Gastrocnemius medialis (tissue), 4 donors: ENCODE data around the gene EPHX1. TPM values are rescaled to one million over a fixed set of nuclear protein-coding genes. Genes with fewer than 3 reads are reported as not detected.

Source experiments
- ATAC-seq, 2 donors: fragments of 150-250 bp; one replicate each; pipeline ENCODE4 v1.9.1; 2016
- DNase-seq, 2 donors: peaks; one replicate each; pipeline ENCODE4 v3.0.0-alpha.2; 2019
- H3K27ac ChIP-seq, 4 donors: fragments of 200-600 bp; sonication (generic); 1 replicate in 1 of 4; 2 replicates in 3 of 4; pipeline ENCODE4 v1.5.1; 2016 to 2018; ENCODE audit warnings: mild to moderate bottlenecking in 2 of 4, moderate library complexity in 1 of 4
- H3K27me3 ChIP-seq, 3 donors: fragments of 200-600 bp; sonication (generic) in 2 of 3; 1 replicate in 1 of 3; 2 replicates in 2 of 3; pipeline versions ENCODE4 v1.5.1 to v1.6.0; 2016 to 2019; ENCODE audit warnings: mild to moderate bottlenecking in 1 of 3, moderate library complexity in 1 of 3
- H3K36me3 ChIP-seq, 2 donors: fragments of 200-600 bp; sonication (generic) in 1 of 2; one replicate each; pipeline ENCODE4 v1.5.1; 2017 to 2018
- H3K4me1 ChIP-seq, 2 donors: fragments of 200-600 bp; sonication (generic) in 1 of 2; one replicate each; pipeline ENCODE4 v1.5.1; 2016 to 2017; ENCODE audit warnings: mild to moderate bottlenecking in 2 of 2
- H3K4me3 ChIP-seq, 4 donors: fragments of 200-600 bp; sonication (generic) in 3 of 4; 1 replicate in 1 of 4; 2 replicates in 3 of 4; pipeline ENCODE4 v1.5.1; 2016 to 2019; ENCODE audit warnings: mild to moderate bottlenecking in 2 of 4
- H3K9me3 ChIP-seq, 3 donors: fragments of 200-600 bp; sonication (generic) in 2 of 3; 1 replicate in 1 of 3; 2 replicates in 2 of 3; pipeline ENCODE4 v1.5.1; 2016 to 2019
- POLR2A ChIP-seq, 2 donors: fragments of 450-650 bp; IDR thresholded peaks; one replicate each; pipeline ENCODE4 v1.6.1; 2017; ENCODE audit warnings: antibody characterized with exemption in 2 of 2, mild to moderate bottlenecking in 2 of 2, moderate library complexity in 2 of 2
- in situ Hi-C, 4 donors: fragments of 200-750 bp; cut with MboI; loops; one replicate each; pipeline versions ENCODE4 v1.15.0 to v1.8.0; 2017; ENCODE audit warnings: low sequenced_read_pairs in 4 of 4
- intact Hi-C: fragments of 100-400 bp; cut with DNase I; formaldehyde crosslinking; loops from one replicate; pipeline ENCODE4 v1.15.1; 2023; ENCODE audit warnings: low total_unique reads
- total RNA-seq, 4 donors: library from RNA; depleted of rRNA; stranded (reverse); fragments of >200 nt; gene quantifications; one replicate each; pipeline versions ENCODE4 v1.1.0 to v1.2.3, GENCODE V29; 2016
- TF ChIP-seq, protein P1 (sequence below), 5 experiments: fragments of 450-650 bp in 3 of 5; fragments of 200-600 bp in 2 of 5; sonication (generic) in 2 of 5; IDR thresholded peaks in 4 of 5; conservative IDR thresholded peaks in 1 of 5; 1 replicate in 4 of 5; 2 replicates in 1 of 5; pipeline ENCODE4 v1.5.1; 2016 to 2019; ENCODE audit warnings: antibody characterized with exemption in 5 of 5, mild to moderate bottlenecking in 3 of 5, moderate library complexity in 3 of 5

The EPHX1 gene
- total RNA-seq, 4 donors from 2014 or later, result 65.7 to 155 (median 108) TPM

DNA sequence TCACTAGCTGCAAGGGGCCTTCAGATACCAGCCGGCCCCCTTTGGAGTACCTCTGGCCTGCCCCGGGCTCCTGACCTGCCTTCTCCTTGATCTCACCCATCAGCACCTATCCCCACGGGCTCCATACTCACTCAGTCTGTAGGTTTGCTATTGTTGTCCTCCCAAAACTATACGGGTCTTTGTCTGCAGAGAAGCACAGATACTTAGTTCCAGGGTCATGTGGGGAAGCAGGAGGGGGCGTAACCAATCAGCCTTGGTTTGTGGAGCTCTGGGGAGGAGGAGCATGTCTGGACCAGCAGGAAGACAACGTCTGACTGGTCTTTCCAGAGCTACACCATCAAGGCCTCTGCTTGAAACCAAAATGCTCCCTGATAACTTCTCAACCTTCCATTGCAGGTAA, 57.1 kb downstream of the EPHX1 start:
- TF ChIP-seq, protein P1, sequence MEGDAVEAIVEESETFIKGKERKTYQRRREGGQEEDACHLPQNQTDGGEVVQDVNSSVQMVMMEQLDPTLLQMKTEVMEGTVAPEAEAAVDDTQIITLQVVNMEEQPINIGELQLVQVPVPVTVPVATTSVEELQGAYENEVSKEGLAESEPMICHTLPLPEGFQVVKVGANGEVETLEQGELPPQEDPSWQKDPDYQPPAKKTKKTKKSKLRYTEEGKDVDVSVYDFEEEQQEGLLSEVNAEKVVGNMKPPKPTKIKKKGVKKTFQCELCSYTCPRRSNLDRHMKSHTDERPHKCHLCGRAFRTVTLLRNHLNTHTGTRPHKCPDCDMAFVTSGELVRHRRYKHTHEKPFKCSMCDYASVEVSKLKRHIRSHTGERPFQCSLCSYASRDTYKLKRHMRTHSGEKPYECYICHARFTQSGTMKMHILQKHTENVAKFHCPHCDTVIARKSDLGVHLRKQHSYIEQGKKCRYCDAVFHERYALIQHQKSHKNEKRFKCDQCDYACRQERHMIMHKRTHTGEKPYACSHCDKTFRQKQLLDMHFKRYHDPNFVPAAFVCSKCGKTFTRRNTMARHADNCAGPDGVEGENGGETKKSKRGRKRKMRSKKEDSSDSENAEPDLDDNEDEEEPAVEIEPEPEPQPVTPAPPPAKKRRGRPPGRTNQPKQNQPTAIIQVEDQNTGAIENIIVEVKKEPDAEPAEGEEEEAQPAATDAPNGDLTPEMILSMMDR (IDR thresholded peaks at IDR 0.05 in 4 of 5, conservative IDR thresholded peaks at IDR 0.05 in 1 of 5), result no peak
- TF ChIP-seq POLR2A (IDR thresholded peaks at IDR 0.05), result no peak
- Histone ChIP-seq H3K4me1 (no peaks in the 10 kb centered on the region), H3K27me3 (no peaks in the 10 kb centered on the region), H3K27ac (no peak overlapping the region), H3K9me3 (no peaks in the 10 kb centered on the region), H3K36me3 (peaks cover 0 to 79% of the 10 kb centered on the region in 2 donors), H3K4me3 (no peak overlapping the region)
- ATAC-seq (no peak), DNase-seq (no peak)
- in situ Hi-C loops (loop anchor here in 1 of 4 donors (10.0 kb wide), 1 partner anchor 108 kb away; no protein-coding TSS in a partner anchor), intact Hi-C loops (no loop called here)

DNA sequence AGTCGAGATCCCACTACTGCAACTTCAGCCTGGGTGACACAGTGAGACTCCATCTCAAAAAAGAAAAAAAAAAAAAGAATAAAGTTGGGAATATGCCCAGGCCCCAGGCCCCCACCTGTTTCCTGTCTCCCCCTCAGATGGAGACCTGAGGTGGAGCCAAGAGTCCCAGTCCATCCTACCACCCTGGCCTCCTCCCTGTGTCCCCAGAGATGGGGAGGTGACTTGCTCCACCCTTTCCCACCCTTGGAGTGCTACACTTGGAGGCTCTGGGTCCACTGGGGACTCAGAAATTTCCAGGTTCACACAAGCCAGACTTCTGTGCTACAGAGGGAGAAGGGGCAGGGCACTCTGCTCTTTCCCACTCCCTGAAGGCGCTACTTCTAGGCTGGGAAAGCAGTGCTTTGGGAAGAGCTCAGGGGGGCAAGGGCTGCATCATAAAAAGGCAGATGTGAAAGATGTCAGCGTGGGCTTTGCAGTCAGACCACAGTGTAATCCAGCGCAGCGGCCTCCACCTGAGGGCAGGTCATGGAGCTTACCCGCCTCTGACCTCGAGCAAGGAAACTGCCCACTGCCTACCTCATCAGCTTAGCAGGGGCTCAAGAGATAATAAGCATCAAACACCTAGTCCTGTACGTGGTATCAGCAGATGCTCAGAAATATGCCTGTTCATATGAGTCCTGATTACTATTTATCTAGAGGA, 58.9 kb downstream of the EPHX1 start:
- H3K36me3 ChIP-seq, result peaks cover 0 to 77% of the 10 kb centered on the region in 2 donors
- no peak for ATAC-seq
- no peak overlapping the region for H3K4me3 ChIP-seq
- DNase-seq, result no peak
- H3K4me1 ChIP-seq, result no peaks in the 10 kb centered on the region
- TF ChIP-seq POLR2A (IDR thresholded peaks at IDR 0.05), result no peak
- TF ChIP-seq, protein P1 (IDR thresholded peaks at IDR 0.05 in 4 of 5, conservative IDR thresholded peaks at IDR 0.05 in 1 of 5), result no peak
- H3K9me3 ChIP-seq, result no peaks in the 10 kb centered on the region
- in situ Hi-C loops, result loop anchor here in 1 of 4 donors (10.0 kb wide), 1 partner anchor 106 kb away; no protein-coding TSS in a partner anchor
- H3K27me3 ChIP-seq, result no peaks in the 10 kb centered on the region
- no peak overlapping the region for H3K27ac ChIP-seq
- intact Hi-C loops, result no loop called here

DNA sequence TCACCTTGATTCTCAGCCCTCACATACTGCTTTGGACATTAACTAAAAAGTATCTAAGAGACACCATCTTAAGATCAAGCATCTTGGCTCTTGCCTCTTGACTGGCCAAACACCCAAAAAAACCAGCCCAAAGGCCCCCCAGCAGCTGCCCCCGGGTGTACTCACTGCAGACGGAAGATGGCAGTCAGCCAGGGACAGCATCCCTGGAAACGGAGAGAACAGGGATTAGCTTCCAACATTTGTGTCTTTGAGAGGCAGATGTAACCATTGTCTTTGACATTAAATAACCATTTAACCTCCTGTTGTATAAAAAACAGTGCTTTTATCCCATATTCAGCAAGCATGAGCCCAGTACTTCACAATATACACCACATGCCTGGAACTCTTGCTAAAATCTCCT, 61.0 kb downstream of the EPHX1 start:
- no peak overlapping the region for H3K27ac ChIP-seq
- H3K9me3 ChIP-seq, result no peaks in the 10 kb centered on the region
- in situ Hi-C loops (no loop called here), intact Hi-C loops (no loop called here)
- TF ChIP-seq POLR2A (IDR thresholded peaks at IDR 0.05), result no peak
- TF ChIP-seq, protein P1 (IDR thresholded peaks at IDR 0.05 in 4 of 5, conservative IDR thresholded peaks at IDR 0.05 in 1 of 5), result no peak
- no peak overlapping the region for H3K4me3 ChIP-seq
- ATAC-seq (no peak), DNase-seq (no peak)
- peaks cover 0 to 72% of the 10 kb centered on the region in 2 donors for H3K36me3 ChIP-seq
- no peaks in the 10 kb centered on the region for H3K4me1 ChIP-seq
- no peaks in the 10 kb centered on the region for H3K27me3 ChIP-seq

DNA sequence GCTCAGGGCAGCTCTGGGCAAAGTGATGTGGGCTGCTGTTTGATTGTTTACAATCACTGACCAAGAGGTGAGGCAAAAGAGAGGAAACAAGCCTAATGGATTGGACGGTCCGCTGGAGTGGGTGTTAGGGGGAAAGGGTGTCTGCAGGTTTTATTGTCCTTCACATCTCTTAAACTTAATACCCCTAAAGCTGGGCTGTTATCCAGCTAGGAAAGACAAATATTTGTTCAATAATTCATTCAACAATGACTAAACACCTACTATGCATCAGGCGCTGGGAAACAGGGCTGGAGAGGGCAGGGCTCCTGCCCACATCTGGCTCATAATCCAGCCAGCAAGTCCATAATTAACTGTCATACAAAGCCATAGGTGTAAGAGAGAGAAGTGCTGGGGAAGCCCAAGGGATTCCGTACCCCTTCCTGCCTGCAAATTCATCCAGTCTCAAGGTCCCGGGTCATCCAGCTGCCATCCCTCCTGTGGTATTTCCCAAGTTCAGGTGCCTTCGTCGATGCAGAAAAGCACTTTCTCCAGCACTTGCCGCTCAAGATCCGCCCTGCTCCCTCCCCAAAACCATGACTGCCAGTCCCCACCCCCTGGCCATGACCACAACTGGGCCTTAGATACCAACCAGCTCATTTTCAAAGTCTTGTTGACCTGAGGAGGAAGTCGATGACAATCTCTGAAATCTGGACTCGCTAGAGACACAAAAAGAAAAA, 61.6 kb downstream of the EPHX1 start:
- no peak for TF ChIP-seq POLR2A (IDR thresholded peaks at IDR 0.05)
- TF ChIP-seq, protein P1 (IDR thresholded peaks at IDR 0.05 in 4 of 5, conservative IDR thresholded peaks at IDR 0.05 in 1 of 5), result no peak
- Histone ChIP-seq H3K36me3 (peaks cover 0 to 66% of the 10 kb centered on the region in 2 donors), H3K4me3 (no peak overlapping the region), H3K27ac (no peak overlapping the region), H3K27me3 (no peaks in the 10 kb centered on the region), H3K4me1 (peaks cover 0 to 5% of the 10 kb centered on the region in 2 donors), H3K9me3 (no peaks in the 10 kb centered on the region)
- ATAC-seq (no peak), DNase-seq (no peak)
- in situ Hi-C loops (no loop called here), intact Hi-C loops (no loop called here)
